HG03469 (cell line): ENCODE data around the gene MYNN.

Source experiments
- ATAC-seq: cut with Tn5 transposase; IDR thresholded peaks from one replicate; pipeline ENCODE4 v1.9.1; 2021; ENCODE audit warnings: mild to moderate bottlenecking, moderate library complexity, moderate number of reproducible peaks; ENCODE audit not compliant: unreplicated experiment

The MYNN gene

DNA sequence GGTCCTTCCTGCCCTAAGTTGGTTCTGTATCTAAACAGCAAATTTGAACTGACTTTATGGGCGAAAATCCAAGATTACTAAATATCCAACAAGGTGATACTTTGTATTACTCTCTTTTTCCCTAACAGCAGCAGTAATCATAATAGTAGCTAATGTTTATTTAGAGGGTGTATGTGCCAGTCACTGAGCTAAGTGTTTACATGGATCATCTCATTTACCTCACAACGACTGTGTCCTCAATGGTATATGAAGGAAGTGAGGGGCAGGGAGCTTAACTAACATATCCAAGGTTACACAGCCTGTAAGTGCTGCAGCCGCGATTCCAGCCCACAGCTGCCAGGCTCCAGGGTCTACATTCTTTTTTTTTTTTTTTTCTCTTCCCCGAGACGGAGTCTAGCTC, 49.8 kb downstream of the MYNN start:
- ATAC-seq = no peak

DNA sequence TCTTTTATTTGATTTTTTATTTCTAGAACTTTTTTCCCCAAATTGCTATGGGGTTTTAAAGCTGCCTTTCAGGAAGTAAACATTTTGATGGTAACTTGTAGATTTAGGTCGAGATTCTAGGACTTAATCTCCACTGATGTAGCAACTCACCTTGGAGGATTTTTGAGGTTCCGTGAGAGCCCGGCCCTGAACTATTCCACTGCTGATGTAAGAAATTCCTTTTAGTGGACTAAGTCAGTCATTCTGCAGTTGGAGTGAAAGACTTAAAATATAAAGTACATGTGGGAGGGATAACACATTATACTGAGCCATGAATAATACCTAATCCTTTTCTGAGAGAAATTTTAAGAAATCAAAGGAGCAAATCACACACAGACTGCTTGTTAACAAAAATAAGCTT, 52.1 kb downstream of the MYNN start:
- no peak for ATAC-seq

DNA sequence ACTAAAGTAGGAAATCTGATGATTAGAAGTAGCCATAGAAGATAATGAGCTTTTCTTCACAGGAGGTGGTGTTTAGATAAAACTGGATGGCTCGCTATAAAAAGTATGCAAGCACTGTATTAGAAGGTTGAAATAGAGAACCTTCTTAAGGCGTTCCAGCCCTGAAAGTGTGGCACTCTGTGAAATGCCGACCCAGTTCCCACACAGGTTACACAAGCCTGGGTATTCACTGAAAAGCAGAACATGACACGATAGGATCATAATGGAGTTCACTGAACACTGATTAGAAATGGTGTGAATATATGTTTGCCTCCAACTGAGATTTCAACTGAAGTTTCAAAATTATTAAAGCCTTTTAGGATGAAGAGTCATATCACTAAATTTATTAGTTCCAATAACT, 54.5 kb downstream of the MYNN start:
- no peak for ATAC-seq

DNA sequence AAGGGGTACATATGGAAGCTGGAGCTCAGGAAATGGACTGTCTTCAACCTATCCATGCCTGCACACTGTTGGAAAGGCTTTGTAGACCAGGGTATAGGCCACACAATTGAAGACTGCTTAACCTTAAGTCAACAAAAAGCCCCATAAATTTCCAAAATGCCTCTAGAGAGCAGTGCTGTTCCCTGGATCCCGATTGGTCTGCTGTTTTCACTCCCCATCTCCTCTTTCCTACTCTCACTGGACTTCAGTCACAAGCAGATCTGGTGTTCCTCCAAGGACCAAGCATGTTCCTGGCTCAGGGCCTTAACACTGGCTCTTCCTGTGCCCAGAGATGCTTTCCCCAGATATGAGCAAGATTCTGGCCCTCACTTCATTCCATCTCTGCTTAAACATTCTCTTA, 62.3 kb downstream of the MYNN start:
- ATAC-seq = no peak

DNA sequence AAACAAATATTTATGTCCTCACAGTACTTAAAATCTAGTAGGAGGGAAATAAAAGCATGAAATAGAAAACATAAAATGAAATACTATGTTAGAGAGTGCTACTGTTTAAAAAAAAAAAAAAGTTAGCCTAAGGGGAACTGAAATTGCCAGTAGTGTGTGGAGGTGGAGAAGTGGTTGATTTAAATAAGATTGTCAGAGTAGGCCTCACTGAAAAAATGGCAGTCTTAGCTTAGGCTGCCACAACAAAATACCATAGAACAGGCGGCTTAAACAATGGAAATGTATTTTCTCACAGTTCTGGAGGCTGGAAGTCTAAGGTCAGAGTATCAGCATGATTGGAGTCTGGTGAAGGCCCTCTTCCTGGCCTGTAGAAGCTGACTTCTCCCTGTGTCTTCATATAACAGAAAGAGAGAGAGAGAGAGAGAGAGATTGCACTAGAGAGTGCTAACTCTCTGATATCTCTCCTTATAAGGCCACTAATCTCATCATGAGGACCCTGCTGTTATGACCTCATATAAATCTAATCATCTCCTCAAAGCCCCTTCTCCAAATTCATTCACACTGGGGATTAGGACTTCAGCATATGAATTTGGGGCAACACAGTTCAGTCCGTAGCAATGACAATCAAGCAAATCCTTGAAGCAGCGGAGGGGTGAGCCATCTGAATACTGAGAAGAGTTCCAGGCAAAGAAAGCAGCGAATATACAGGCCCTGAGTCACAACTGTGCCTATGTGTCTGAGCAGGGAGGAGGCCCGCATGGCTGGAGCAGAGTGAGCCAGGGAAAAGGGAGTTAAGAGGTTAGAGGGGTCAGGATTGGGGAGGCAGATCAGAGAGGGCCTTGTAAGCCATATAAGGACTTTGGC, 63.1 kb downstream of the MYNN start:
- ATAC-seq = peak; percentile 71

DNA sequence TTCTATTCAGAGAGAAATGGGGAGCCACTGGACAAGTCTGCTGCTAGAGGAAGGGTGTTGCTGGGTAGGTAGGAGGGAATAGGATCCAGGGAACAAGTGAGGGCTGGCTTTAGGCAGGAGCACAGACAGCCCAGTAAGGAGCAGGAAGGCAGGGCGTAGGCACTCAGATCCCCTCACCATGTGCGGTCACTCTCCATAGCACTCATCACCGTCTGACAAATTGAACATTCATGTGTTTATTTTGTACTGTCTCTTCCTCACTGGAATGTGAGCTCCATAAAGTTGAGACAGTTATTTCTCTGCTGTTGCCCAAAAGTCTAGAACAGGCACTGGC, 63.7 kb downstream of the MYNN start:
- ATAC-seq = no peak

DNA sequence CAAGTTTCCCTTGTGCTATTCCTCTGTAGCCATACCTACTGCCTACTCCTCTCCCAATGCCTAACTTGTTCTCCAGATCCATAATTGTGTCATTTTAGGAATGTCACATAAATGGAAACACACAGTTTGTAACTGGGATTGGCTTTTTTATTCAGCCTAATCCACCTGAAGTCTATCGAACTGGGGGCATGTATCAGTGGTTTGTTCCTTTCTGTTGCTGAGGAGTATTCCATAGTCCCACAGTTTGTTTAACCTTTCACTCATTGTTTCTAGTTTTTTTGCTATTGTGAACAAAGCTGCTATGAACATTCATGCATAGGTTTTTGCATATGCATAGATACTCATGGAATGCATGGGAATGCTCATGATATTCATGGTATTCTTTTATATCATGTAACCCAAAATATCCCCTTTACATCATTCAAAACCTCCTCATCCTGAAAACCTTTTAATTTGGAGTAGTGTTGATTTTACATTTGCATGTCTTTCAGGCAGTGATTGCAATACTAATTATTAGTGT, 65.4 kb downstream of the MYNN start:
- ATAC-seq = no peak
